SK-N-SH treated with all-trans-retinoic acid at 6 μM for 48 hours (cell line): ENCODE data around the gene ARSG.

Source experiments
- ARNTL ChIP-seq: fragments of 450-650 bp; formaldehyde crosslinking; IDR thresholded peaks from 2 replicates; pipeline ENCODE4 v1.5.0; 2020; ENCODE audit warnings: low read depth, mild to moderate bottlenecking, moderate library complexity, borderline replicate concordance
- GLIS3 ChIP-seq: fragments of 250-450 bp; sonication (Bioruptor Pico); IDR thresholded peaks from 2 replicates; pipeline ENCODE4 v1.5.0; 2020; ENCODE audit warnings: mild to moderate bottlenecking, moderate library complexity
- OSR1 ChIP-seq: fragments of 250-450 bp; sonication (Bioruptor Pico); IDR thresholded peaks from 2 replicates; pipeline ENCODE4 v1.8.0; 2022; ENCODE audit warnings: moderate library complexity, mild to moderate bottlenecking, inconsistent platforms
- PPARA ChIP-seq: fragments of 250-450 bp; sonication (Bioruptor Pico); IDR thresholded peaks from 2 replicates; pipeline ENCODE4 v1.5.0; 2020; ENCODE audit warnings: mild to moderate bottlenecking, borderline replicate concordance
- TCF4 ChIP-seq: fragments of 250-450 bp; sonication (Bioruptor Pico); IDR thresholded peaks from 2 replicates; pipeline ENCODE4 v1.8.0; 2021; ENCODE audit warnings: mild to moderate bottlenecking, moderate library complexity, borderline replicate concordance
- ZFP3 ChIP-seq: fragments of 250-450 bp; sonication (Bioruptor Pico); IDR thresholded peaks from 2 replicates; pipeline ENCODE4 v1.5.0; 2020; ENCODE audit warnings: mild to moderate bottlenecking, moderate library complexity
- TF ChIP-seq, protein P1 (sequence below): fragments of 250-450 bp; sonication (Bioruptor Pico); IDR thresholded peaks from 2 replicates; pipeline ENCODE4 v1.8.0; 2021; ENCODE audit warnings: low read depth, mild to moderate bottlenecking, moderate library complexity, borderline replicate concordance
- TF ChIP-seq, protein P2 (sequence below): fragments of 250-450 bp; sonication (Bioruptor Pico); IDR thresholded peaks from 2 replicates; pipeline ENCODE4 v1.5.0; 2020; ENCODE audit warnings: mild to moderate bottlenecking, moderate library complexity
- TF ChIP-seq, protein P3 (sequence below): fragments of 250-450 bp; sonication (Bioruptor Pico); IDR thresholded peaks from 2 replicates; pipeline ENCODE4 v1.5.1; 2020; ENCODE audit warnings: low read depth, mild to moderate bottlenecking, moderate library complexity
- TF ChIP-seq, protein P4 (sequence below): fragments of 250-450 bp; sonication (Bioruptor Pico); IDR thresholded peaks from 2 replicates; pipeline ENCODE4 v1.8.0; 2020; ENCODE audit warnings: mild to moderate bottlenecking, moderate library complexity, borderline replicate concordance
- TF ChIP-seq, protein P5 (sequence below): fragments of 250-450 bp; sonication (Bioruptor Pico); IDR thresholded peaks from 2 replicates; pipeline ENCODE4 v1.5.1; 2021; ENCODE audit warnings: mild to moderate bottlenecking, moderate library complexity

DNA sequence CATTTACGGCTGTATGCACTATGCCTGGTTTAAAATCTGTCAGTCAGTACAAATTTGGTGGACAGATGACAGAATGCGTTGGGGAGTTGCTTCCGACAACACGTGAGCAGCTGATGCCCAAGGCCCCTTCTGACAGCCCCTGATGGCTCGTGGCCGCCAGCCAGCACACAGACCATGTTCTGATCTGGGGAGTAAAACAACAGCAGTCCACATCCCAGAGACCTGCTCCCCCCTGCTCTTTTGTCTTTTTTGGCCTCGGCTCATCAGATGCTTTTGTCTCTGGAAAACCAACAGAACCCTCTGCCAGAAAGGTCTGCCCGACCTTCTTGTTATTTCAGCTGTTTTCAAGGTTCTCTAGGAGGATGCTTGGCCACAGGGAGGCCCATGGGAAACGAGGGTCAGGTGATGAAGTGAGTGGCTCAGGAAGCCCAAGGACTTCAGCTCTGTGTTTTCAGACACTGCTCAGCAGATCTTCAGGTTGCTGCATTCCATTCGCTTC, 10.8 kb downstream of the ARSG start:
- TF ChIP-seq OSR1 (CRISPR knock-in tag) (no peak), PPARA (no peak), GLIS3 (CRISPR knock-in tag) (no peak), ARNTL (no peak), TCF4 (CRISPR knock-in tag) (peak; percentile 77; the same call in 1 of the 2 replicates), ZFP3 (CRISPR knock-in tag) (no peak)
- TF ChIP-seq, protein P1, sequence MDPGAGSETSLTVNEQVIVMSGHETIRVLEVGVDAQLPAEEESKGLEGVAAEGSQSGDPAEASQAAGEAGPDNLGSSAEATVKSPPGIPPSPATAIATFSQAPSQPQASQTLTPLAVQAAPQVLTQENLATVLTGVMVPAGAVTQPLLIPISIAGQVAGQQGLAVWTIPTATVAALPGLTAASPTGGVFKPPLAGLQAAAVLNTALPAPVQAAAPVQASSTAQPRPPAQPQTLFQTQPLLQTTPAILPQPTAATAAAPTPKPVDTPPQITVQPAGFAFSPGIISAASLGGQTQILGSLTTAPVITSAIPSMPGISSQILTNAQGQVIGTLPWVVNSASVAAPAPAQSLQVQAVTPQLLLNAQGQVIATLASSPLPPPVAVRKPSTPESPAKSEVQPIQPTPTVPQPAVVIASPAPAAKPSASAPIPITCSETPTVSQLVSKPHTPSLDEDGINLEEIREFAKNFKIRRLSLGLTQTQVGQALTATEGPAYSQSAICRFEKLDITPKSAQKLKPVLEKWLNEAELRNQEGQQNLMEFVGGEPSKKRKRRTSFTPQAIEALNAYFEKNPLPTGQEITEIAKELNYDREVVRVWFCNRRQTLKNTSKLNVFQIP (CRISPR knock-in tag) = no peak
- TF ChIP-seq, protein P2, sequence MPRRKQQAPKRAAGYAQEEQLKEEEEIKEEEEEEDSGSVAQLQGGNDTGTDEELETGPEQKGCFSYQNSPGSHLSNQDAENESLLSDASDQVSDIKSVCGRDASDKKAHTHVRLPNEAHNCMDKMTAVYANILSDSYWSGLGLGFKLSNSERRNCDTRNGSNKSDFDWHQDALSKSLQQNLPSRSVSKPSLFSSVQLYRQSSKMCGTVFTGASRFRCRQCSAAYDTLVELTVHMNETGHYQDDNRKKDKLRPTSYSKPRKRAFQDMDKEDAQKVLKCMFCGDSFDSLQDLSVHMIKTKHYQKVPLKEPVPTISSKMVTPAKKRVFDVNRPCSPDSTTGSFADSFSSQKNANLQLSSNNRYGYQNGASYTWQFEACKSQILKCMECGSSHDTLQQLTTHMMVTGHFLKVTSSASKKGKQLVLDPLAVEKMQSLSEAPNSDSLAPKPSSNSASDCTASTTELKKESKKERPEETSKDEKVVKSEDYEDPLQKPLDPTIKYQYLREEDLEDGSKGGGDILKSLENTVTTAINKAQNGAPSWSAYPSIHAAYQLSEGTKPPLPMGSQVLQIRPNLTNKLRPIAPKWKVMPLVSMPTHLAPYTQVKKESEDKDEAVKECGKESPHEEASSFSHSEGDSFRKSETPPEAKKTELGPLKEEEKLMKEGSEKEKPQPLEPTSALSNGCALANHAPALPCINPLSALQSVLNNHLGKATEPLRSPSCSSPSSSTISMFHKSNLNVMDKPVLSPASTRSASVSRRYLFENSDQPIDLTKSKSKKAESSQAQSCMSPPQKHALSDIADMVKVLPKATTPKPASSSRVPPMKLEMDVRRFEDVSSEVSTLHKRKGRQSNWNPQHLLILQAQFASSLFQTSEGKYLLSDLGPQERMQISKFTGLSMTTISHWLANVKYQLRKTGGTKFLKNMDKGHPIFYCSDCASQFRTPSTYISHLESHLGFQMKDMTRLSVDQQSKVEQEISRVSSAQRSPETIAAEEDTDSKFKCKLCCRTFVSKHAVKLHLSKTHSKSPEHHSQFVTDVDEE (CRISPR knock-in tag) = no peak
- TF ChIP-seq, protein P3, sequence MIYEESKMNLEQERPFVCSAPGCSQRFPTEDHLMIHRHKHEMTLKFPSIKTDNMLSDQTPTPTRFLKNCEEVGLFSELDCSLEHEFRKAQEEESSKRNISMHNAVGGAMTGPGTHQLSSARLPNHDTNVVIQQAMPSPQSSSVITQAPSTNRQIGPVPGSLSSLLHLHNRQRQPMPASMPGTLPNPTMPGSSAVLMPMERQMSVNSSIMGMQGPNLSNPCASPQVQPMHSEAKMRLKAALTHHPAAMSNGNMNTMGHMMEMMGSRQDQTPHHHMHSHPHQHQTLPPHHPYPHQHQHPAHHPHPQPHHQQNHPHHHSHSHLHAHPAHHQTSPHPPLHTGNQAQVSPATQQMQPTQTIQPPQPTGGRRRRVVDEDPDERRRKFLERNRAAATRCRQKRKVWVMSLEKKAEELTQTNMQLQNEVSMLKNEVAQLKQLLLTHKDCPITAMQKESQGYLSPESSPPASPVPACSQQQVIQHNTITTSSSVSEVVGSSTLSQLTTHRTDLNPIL (CRISPR knock-in tag) = no peak
- TF ChIP-seq, protein P4, sequence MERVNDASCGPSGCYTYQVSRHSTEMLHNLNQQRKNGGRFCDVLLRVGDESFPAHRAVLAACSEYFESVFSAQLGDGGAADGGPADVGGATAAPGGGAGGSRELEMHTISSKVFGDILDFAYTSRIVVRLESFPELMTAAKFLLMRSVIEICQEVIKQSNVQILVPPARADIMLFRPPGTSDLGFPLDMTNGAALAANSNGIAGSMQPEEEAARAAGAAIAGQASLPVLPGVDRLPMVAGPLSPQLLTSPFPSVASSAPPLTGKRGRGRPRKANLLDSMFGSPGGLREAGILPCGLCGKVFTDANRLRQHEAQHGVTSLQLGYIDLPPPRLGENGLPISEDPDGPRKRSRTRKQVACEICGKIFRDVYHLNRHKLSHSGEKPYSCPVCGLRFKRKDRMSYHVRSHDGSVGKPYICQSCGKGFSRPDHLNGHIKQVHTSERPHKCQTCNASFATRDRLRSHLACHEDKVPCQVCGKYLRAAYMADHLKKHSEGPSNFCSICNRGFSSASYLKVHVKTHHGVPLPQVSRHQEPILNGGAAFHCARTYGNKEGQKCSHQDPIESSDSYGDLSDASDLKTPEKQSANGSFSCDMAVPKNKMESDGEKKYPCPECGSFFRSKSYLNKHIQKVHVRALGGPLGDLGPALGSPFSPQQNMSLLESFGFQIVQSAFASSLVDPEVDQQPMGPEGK (CRISPR knock-in tag) = no peak
- TF ChIP-seq, protein P5, sequence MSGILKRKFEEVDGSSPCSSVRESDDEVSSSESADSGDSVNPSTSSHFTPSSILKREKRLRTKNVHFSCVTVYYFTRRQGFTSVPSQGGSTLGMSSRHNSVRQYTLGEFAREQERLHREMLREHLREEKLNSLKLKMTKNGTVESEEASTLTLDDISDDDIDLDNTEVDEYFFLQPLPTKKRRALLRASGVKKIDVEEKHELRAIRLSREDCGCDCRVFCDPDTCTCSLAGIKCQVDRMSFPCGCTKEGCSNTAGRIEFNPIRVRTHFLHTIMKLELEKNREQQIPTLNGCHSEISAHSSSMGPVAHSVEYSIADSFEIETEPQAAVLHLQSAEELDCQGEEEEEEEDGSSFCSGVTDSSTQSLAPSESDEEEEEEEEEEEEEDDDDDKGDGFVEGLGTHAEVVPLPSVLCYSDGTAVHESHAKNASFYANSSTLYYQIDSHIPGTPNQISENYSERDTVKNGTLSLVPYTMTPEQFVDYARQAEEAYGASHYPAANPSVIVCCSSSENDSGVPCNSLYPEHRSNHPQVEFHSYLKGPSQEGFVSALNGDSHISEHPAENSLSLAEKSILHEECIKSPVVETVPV (CRISPR knock-in tag) = no peak
